GM23338 (cell line): ENCODE data around the gene SLC1A3. TPM values are rescaled to one million over a fixed set of nuclear protein-coding genes. Genes with fewer than 3 reads are reported as not detected.

ENCODE experiments used
- ATAC-seq: fragments of 200-7000 bp; cut with Tn5 transposase; 3 replicates; pipeline ENCODE4 v1.9.1; 2020
- DNase-seq: peaks from one replicate; pipeline ENCODE4 v3.0.0-alpha.2; 2015; ENCODE audit warnings: low spot score
- H2AFZ ChIP-seq: fragments of 200-600 bp; sonication (generic); 2 replicates; pipeline ENCODE4 v1.8.0; 2016; ENCODE audit warnings: antibody characterized with exemption, mild to moderate bottlenecking, moderate library complexity
- H3F3A ChIP-seq: fragments of 200-600 bp; sonication (generic); replicated peaks from 2 replicates; pipeline ENCODE4 v1.8.0; 2017; ENCODE audit warnings: antibody characterized with exemption, mixed run types, low read depth
- H3K27ac ChIP-seq: fragments of 200-600 bp; sonication (generic); 2 replicates; pipeline ENCODE4 v1.6.1; 2016; ENCODE audit warnings: low read depth
- H3K27me3 ChIP-seq: fragments of 200-600 bp; sonication (generic); 2 replicates; pipeline ENCODE4 v1.8.0; 2016; ENCODE audit warnings: mild to moderate bottlenecking, mixed run types, moderate library complexity; ENCODE audit not compliant: insufficient read depth
- H3K36me3 ChIP-seq: fragments of 200-600 bp; sonication (generic); 2 replicates; pipeline ENCODE4 v1.8.0; 2016; ENCODE audit warnings: mild to moderate bottlenecking; ENCODE audit not compliant: insufficient read depth
- H3K4me1 ChIP-seq: fragments of 200-600 bp; sonication (generic); 2 replicates; pipeline ENCODE4 v1.8.0; 2016; ENCODE audit warnings: mild to moderate bottlenecking, moderate library complexity; ENCODE audit not compliant: insufficient read depth
- H3K4me2 ChIP-seq: fragments of 200-600 bp; sonication (generic); 2 replicates; pipeline ENCODE4 v1.7.1; 2017; ENCODE audit warnings: mixed run types
- H3K4me3 ChIP-seq: fragments of 200-600 bp; sonication (generic); 2 replicates; pipeline ENCODE4 v1.6.1; 2016; ENCODE audit warnings: mixed run types
- H3K79me2 ChIP-seq: fragments of 200-600 bp; sonication (generic); replicated peaks from 2 replicates; pipeline ENCODE4 v1.8.0; 2017; ENCODE audit warnings: mild to moderate bottlenecking; ENCODE audit not compliant: insufficient read depth
- H3K9me2 ChIP-seq: fragments of 200-600 bp; sonication (generic); 2 replicates; pipeline ENCODE4 v1.8.0; 2017; ENCODE audit not compliant: insufficient read depth
- H4K20me1 ChIP-seq: fragments of 200-600 bp; sonication (generic); replicated peaks from 2 replicates; pipeline ENCODE4 v1.8.0; 2017; ENCODE audit warnings: mild to moderate bottlenecking; ENCODE audit not compliant: insufficient read depth
- H3K27ac Mint-ChIP-seq: 2 replicates; pipeline ENCODE4 v1.8.0; 2020; ENCODE audit warnings: inconsistent platforms, mild to moderate bottlenecking, moderate library complexity, mixed read lengths
- H3K27me3 Mint-ChIP-seq: 3 replicates; pipeline ENCODE4 v1.8.0; 2022; ENCODE audit warnings: low read depth, mild to moderate bottlenecking, moderate library complexity, mixed read lengths, inconsistent platforms; ENCODE audit not compliant: insufficient read depth, poor library complexity
- H3K36me3 Mint-ChIP-seq: 3 replicates; pipeline ENCODE4 v1.8.0; 2021; ENCODE audit warnings: low read depth, mild to moderate bottlenecking, inconsistent platforms, moderate library complexity, mixed read lengths
- H3K4me1 Mint-ChIP-seq: 3 replicates; pipeline ENCODE4 v1.8.0; 2020; ENCODE audit warnings: mild to moderate bottlenecking, inconsistent platforms, mixed read lengths
- H3K4me3 Mint-ChIP-seq: 3 replicates; pipeline ENCODE4 v1.8.0; 2021; ENCODE audit warnings: moderate library complexity, mild to moderate bottlenecking, inconsistent platforms, mixed read lengths
- H3K9me3 Mint-ChIP-seq: 3 replicates; pipeline ENCODE4 v1.8.0; 2020; ENCODE audit warnings: moderate library complexity, mild to moderate bottlenecking, inconsistent platforms, mixed read lengths
- CREB1 ChIP-seq: fragments of 250-450 bp; sonication (Bioruptor Pico); IDR thresholded peaks from 2 replicates; pipeline ENCODE4 v1.5.0; 2020; ENCODE audit warnings: low read depth, mild to moderate bottlenecking, moderate library complexity
- EZH2phosphoT487 ChIP-seq: fragments of 200-600 bp; sonication (generic); IDR thresholded peaks from one replicate; pipeline ENCODE4 v1.8.1; 2018; ENCODE audit warnings: antibody characterized with exemption; ENCODE audit not compliant: unreplicated experiment
- NANOG ChIP-seq: IDR thresholded peaks from 2 replicates; pipeline ENCODE4 v1.6.1; 2016; ENCODE audit warnings: antibody characterized with exemption, borderline replicate concordance
- POLR2AphosphoS5 ChIP-seq: IDR thresholded peaks from 2 replicates; pipeline ENCODE4 v1.6.1; 2016; ENCODE audit warnings: antibody characterized with exemption, low read depth
- ZNF331 ChIP-seq: fragments of 250-450 bp; sonication (Bioruptor Pico); IDR thresholded peaks from 2 replicates; pipeline ENCODE4 v1.5.0; 2020; ENCODE audit warnings: low read depth, mild to moderate bottlenecking, moderate library complexity
- polyA plus RNA-seq: library from polyadenylated mRNA; unstranded; fragments of >200 nt; fragmentation: Nextera tagmentation; extraction: Ambion mirVana; gene quantifications from 2 replicates; pipeline ENCODE4 v1.2.1, GENCODE V29; 2016
- total RNA-seq: library from RNA; depleted of rRNA; stranded (reverse); fragments of >200 nt; shearing (Covaris generic); gene quantifications from 2 replicates; pipeline ENCODE4 v1.2.3, GENCODE V29; 2014
- TF ChIP-seq, protein P1 (sequence below): fragments of 250-450 bp; sonication (Bioruptor Pico); IDR thresholded peaks from 2 replicates; pipeline ENCODE4 v1.5.0; 2020; ENCODE audit warnings: mild to moderate bottlenecking, moderate library complexity
- TF ChIP-seq, protein P2 (sequence below), 2 experiments: fragments of 200-600 bp in 1 of 2; sonication (generic) in 1 of 2; conservative IDR thresholded peaks; 2 replicates each; pipeline versions ENCODE4 v1.5.1 to v1.6.1; 2016 to 2017; ENCODE audit warnings: antibody characterized with exemption in 2 of 2, low read depth in 2 of 2, mild to moderate bottlenecking in 2 of 2, moderate library complexity in 1 of 2
- TF ChIP-seq, protein P3 (sequence below): IDR thresholded peaks from 2 replicates; pipeline ENCODE4 v1.6.1; 2016; ENCODE audit warnings: antibody characterized with exemption
- TF ChIP-seq, protein P4 (sequence below): IDR thresholded peaks from one replicate; pipeline ENCODE4 v1.6.1; 2018; ENCODE audit warnings: antibody characterized with exemption; ENCODE audit not compliant: unreplicated experiment

SLC1A3 gene
- total and polyA plus RNA-seq, 2 experiments from 2014 or later, result 29.0 to 40.7 TPM

GRCh38 chr5:36646100-36646499 lies 39.7 kb downstream of the SLC1A3 start:
- no peaks in the 10 kb centered on the region for H3K79me2 ChIP-seq
- H4K20me1 ChIP-seq, result no peaks in the 10 kb centered on the region
- no peaks in the 10 kb centered on the region for H3K9me2 ChIP-seq
- DNase-seq, result no peak
- no peak overlapping the region for H3K27ac Mint-ChIP-seq
- no peak overlapping the region for H3K27ac ChIP-seq
- H2AFZ ChIP-seq, result no peak overlapping the region
- H3K4me3 Mint-ChIP-seq, result no peak overlapping the region
- no peaks in the 10 kb centered on the region for H3K27me3 ChIP-seq
- H3K4me1 ChIP-seq, result no peaks in the 10 kb centered on the region
- H3K36me3 Mint-ChIP-seq, result no peaks in the 10 kb centered on the region
- H3K9me3 Mint-ChIP-seq, result no peaks in the 10 kb centered on the region
- H3K4me1 Mint-ChIP-seq, result peaks cover 2% of the 10 kb centered on the region; the same call in 2 of the 3 replicates
- H3F3A ChIP-seq, result no peaks in the 10 kb centered on the region
- H3K4me2 ChIP-seq, result no peak overlapping the region
- TF ChIP-seq, protein P1, sequence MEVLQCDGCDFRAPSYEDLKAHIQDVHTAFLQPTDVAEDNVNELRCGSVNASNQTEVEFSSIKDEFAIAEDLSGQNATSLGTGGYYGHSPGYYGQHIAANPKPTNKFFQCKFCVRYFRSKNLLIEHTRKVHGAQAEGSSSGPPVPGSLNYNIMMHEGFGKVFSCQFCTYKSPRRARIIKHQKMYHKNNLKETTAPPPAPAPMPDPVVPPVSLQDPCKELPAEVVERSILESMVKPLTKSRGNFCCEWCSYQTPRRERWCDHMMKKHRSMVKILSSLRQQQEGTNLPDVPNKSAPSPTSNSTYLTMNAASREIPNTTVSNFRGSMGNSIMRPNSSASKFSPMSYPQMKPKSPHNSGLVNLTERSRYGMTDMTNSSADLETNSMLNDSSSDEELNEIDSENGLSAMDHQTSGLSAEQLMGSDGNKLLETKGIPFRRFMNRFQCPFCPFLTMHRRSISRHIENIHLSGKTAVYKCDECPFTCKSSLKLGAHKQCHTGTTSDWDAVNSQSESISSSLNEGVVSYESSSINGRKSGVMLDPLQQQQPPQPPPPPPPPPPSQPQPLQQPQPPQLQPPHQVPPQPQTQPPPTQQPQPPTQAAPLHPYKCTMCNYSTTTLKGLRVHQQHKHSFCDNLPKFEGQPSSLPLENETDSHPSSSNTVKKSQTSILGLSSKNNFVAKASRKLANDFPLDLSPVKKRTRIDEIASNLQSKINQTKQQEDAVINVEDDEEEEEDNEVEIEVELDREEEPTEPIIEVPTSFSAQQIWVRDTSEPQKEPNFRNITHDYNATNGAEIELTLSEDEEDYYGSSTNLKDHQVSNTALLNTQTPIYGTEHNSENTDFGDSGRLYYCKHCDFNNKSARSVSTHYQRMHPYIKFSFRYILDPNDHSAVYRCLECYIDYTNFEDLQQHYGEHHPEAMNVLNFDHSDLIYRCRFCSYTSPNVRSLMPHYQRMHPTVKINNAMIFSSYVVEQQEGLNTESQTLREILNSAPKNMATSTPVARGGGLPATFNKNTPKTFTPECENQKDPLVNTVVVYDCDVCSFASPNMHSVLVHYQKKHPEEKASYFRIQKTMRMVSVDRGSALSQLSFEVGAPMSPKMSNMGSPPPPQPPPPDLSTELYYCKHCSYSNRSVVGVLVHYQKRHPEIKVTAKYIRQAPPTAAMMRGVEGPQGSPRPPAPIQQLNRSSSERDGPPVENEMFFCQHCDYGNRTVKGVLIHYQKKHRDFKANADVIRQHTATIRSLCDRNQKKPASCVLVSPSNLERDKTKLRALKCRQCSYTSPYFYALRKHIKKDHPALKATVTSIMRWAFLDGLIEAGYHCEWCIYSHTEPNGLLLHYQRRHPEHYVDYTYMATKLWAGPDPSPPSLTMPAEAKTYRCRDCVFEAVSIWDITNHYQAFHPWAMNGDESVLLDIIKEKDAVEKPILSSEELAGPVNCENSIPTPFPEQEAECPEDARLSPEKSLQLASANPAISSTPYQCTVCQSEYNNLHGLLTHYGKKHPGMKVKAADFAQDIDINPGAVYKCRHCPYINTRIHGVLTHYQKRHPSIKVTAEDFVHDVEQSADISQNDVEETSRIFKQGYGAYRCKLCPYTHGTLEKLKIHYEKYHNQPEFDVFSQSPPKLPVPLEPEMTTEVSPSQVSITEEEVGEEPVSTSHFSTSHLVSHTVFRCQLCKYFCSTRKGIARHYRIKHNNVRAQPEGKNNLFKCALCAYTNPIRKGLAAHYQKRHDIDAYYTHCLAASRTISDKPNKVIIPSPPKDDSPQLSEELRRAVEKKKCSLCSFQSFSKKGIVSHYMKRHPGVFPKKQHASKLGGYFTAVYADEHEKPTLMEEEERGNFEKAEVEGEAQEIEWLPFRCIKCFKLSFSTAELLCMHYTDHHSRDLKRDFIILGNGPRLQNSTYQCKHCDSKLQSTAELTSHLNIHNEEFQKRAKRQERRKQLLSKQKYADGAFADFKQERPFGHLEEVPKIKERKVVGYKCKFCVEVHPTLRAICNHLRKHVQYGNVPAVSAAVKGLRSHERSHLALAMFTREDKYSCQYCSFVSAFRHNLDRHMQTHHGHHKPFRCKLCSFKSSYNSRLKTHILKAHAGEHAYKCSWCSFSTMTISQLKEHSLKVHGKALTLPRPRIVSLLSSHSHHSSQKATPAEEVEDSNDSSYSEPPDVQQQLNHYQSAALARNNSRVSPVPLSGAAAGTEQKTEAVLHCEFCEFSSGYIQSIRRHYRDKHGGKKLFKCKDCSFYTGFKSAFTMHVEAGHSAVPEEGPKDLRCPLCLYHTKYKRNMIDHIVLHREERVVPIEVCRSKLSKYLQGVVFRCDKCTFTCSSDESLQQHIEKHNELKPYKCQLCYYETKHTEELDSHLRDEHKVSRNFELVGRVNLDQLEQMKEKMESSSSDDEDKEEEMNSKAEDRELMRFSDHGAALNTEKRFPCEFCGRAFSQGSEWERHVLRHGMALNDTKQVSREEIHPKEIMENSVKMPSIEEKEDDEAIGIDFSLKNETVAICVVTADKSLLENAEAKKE (CRISPR knock-in tag), result no peak
- TF ChIP-seq ZNF331 (CRISPR knock-in tag) (no peak), NANOG (no peak), POLR2AphosphoS5 (no peak), CREB1 (CRISPR knock-in tag) (no peak), EZH2phosphoT487 (no peak)
- TF ChIP-seq, protein P2, sequence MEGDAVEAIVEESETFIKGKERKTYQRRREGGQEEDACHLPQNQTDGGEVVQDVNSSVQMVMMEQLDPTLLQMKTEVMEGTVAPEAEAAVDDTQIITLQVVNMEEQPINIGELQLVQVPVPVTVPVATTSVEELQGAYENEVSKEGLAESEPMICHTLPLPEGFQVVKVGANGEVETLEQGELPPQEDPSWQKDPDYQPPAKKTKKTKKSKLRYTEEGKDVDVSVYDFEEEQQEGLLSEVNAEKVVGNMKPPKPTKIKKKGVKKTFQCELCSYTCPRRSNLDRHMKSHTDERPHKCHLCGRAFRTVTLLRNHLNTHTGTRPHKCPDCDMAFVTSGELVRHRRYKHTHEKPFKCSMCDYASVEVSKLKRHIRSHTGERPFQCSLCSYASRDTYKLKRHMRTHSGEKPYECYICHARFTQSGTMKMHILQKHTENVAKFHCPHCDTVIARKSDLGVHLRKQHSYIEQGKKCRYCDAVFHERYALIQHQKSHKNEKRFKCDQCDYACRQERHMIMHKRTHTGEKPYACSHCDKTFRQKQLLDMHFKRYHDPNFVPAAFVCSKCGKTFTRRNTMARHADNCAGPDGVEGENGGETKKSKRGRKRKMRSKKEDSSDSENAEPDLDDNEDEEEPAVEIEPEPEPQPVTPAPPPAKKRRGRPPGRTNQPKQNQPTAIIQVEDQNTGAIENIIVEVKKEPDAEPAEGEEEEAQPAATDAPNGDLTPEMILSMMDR (conservative IDR thresholded peaks at IDR 0.05; ENCODE audit: low read depth in 2 of 2), result no peak
- TF ChIP-seq, protein P3, sequence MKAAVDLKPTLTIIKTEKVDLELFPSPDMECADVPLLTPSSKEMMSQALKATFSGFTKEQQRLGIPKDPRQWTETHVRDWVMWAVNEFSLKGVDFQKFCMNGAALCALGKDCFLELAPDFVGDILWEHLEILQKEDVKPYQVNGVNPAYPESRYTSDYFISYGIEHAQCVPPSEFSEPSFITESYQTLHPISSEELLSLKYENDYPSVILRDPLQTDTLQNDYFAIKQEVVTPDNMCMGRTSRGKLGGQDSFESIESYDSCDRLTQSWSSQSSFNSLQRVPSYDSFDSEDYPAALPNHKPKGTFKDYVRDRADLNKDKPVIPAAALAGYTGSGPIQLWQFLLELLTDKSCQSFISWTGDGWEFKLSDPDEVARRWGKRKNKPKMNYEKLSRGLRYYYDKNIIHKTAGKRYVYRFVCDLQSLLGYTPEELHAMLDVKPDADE, result no peak
- TF ChIP-seq, protein P4, sequence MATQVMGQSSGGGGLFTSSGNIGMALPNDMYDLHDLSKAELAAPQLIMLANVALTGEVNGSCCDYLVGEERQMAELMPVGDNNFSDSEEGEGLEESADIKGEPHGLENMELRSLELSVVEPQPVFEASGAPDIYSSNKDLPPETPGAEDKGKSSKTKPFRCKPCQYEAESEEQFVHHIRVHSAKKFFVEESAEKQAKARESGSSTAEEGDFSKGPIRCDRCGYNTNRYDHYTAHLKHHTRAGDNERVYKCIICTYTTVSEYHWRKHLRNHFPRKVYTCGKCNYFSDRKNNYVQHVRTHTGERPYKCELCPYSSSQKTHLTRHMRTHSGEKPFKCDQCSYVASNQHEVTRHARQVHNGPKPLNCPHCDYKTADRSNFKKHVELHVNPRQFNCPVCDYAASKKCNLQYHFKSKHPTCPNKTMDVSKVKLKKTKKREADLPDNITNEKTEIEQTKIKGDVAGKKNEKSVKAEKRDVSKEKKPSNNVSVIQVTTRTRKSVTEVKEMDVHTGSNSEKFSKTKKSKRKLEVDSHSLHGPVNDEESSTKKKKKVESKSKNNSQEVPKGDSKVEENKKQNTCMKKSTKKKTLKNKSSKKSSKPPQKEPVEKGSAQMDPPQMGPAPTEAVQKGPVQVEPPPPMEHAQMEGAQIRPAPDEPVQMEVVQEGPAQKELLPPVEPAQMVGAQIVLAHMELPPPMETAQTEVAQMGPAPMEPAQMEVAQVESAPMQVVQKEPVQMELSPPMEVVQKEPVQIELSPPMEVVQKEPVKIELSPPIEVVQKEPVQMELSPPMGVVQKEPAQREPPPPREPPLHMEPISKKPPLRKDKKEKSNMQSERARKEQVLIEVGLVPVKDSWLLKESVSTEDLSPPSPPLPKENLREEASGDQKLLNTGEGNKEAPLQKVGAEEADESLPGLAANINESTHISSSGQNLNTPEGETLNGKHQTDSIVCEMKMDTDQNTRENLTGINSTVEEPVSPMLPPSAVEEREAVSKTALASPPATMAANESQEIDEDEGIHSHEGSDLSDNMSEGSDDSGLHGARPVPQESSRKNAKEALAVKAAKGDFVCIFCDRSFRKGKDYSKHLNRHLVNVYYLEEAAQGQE, result no peak
- no peaks in the 10 kb centered on the region for H3K36me3 ChIP-seq
- no peak for ATAC-seq
- no peaks in the 10 kb centered on the region for H3K27me3 Mint-ChIP-seq
- no peak overlapping the region for H3K4me3 ChIP-seq
